IgD-negative memory B cell (primary cell): ENCODE results near the gene COX14. TPM values are rescaled to one million over a fixed set of nuclear protein-coding genes. Genes with fewer than 3 reads are reported as not detected.
A peak's percentile ranks its signal among the peaks of the same experiment; 100 is the strongest.
"Not testable (repeated sequence)": the region's sequence is repeated elsewhere in the genome, so short reads cannot be mapped to it uniquely, and the experiment has no call there.

Source experiments
- H3K27ac Mint-ChIP-seq, 3 donors: one replicate each; pipeline ENCODE4 v1.8.0; 2020 to 2022; ENCODE audit warnings: mild to moderate bottlenecking in 3 of 3, mixed read lengths in 3 of 3, moderate library complexity in 1 of 3
- H3K27me3 Mint-ChIP-seq: one replicate; pipeline ENCODE4 v1.8.0; 2021; ENCODE audit warnings: mixed read lengths
- H3K36me3 Mint-ChIP-seq: one replicate; pipeline ENCODE4 v1.8.0; 2020; ENCODE audit warnings: mild to moderate bottlenecking, mixed read lengths
- H3K4me1 Mint-ChIP-seq, 3 donors: one replicate each; pipeline ENCODE4 v1.8.0; 2020 to 2022; ENCODE audit warnings: mixed read lengths in 3 of 3, mild to moderate bottlenecking in 1 of 3
- H3K4me3 Mint-ChIP-seq, 4 donors: one replicate each; pipeline ENCODE4 v1.8.0; 2020 to 2022; ENCODE audit warnings: mild to moderate bottlenecking in 4 of 4, mixed read lengths in 4 of 4, moderate library complexity in 3 of 4
- H3K9me3 Mint-ChIP-seq, 3 donors: one replicate each; pipeline ENCODE4 v1.8.0; 2020 to 2021; ENCODE audit warnings: mixed read lengths in 3 of 3, mild to moderate bottlenecking in 1 of 3
- polyA plus RNA-seq: library from polyadenylated mRNA; unstranded; fragments of 300-500 nt; fragmentation: Illumina TruSeq; gene quantifications from one replicate; pipeline ENCODE4 v1.2.3, GENCODE V29; 2021

COX14 gene
- polyA plus RNA-seq, 1 donor from 2014 or later = 224 TPM

GRCh38 chr12:50147281-50147680, 35.2 kb downstream of the COX14 start:
- no peaks in the 10 kb centered on the region for H3K27me3 Mint-ChIP-seq
- H3K27ac Mint-ChIP-seq = no peak overlapping the region
- H3K4me3 Mint-ChIP-seq = no peak overlapping the region
- H3K9me3 Mint-ChIP-seq = no peaks in the 10 kb centered on the region
- H3K4me1 Mint-ChIP-seq = peaks cover 4 to 19% (median 14%) of the 10 kb centered on the region in 3 donors
- H3K36me3 Mint-ChIP-seq = peaks cover 2% of the 10 kb centered on the region

GRCh38 chr12:50148011-50148410, 36.0 kb downstream of the COX14 start:
- peaks cover 4 to 19% (median 14%) of the 10 kb centered on the region in 3 donors for H3K4me1 Mint-ChIP-seq
- not testable (repeated sequence) for H3K9me3 Mint-ChIP-seq, H3K36me3 Mint-ChIP-seq, H3K4me3 Mint-ChIP-seq, H3K27me3 Mint-ChIP-seq, H3K27ac Mint-ChIP-seq

GRCh38 chr12:50149311-50149710, 37.3 kb downstream of the COX14 start:
- Mint-ChIP-seq H3K4me1 (peaks cover 4 to 19% (median 14%) of the 10 kb centered on the region in 3 donors), H3K27ac (no peak overlapping the region), H3K36me3 (no peaks in the 10 kb centered on the region), H3K9me3 (no peaks in the 10 kb centered on the region), H3K4me3 (no peak overlapping the region), H3K27me3 (no peaks in the 10 kb centered on the region)

- H3K4me1 Mint-ChIP-seq = peaks cover 4 to 19% (median 14%) of the 10 kb centered on the region in 3 donors
- H3K36me3 Mint-ChIP-seq = no peaks in the 10 kb centered on the region
- no peaks in the 10 kb centered on the region for H3K9me3 Mint-ChIP-seq
- no peak overlapping the region for H3K4me3 Mint-ChIP-seq
- no peaks in the 10 kb centered on the region for H3K27me3 Mint-ChIP-seq
- no peak overlapping the region for H3K27ac Mint-ChIP-seq
These were observed 39.1 kb downstream of the COX14 start for GRCh38 chr12:50151047-50151687.

- not testable (repeated sequence) for H3K36me3 Mint-ChIP-seq, H3K27me3 Mint-ChIP-seq, H3K4me3 Mint-ChIP-seq, H3K9me3 Mint-ChIP-seq, H3K27ac Mint-ChIP-seq
- H3K4me1 Mint-ChIP-seq = peaks cover 6 to 24% (median 13%) of the 10 kb centered on the region in 3 donors
These were observed 42.9 kb downstream of the COX14 start for GRCh38 chr12:50154947-50155346.

GRCh38 chr12:50156641-50157040, 44.6 kb downstream of the COX14 start:
- Mint-ChIP-seq H3K27ac (no peak overlapping the region), H3K36me3 (peaks cover 5% of the 10 kb centered on the region), H3K27me3 (no peaks in the 10 kb centered on the region), H3K9me3 (no peaks in the 10 kb centered on the region), H3K4me1 (peaks cover 8 to 17% (median 12%) of the 10 kb centered on the region in 3 donors), H3K4me3 (no peak overlapping the region)

- Mint-ChIP-seq H3K4me1 (peaks cover 8 to 17% (median 11%) of the 10 kb centered on the region in 3 donors), H3K9me3 (no peaks in the 10 kb centered on the region), H3K36me3 (peaks cover 5% of the 10 kb centered on the region), H3K27me3 (no peaks in the 10 kb centered on the region), H3K27ac (peak overlapping the region in 1 of 3 donors; percentile 0), H3K4me3 (no peak overlapping the region)
These were observed 45.2 kb downstream of the COX14 start for GRCh38 chr12:50157259-50157658.

- H3K4me1 Mint-ChIP-seq = peaks cover 12 to 21% (median 18%) of the 10 kb centered on the region in 3 donors
- peak overlapping the region in 2 of 3 donors; percentile 8 to 53 for H3K27ac Mint-ChIP-seq
- peaks cover 7% of the 10 kb centered on the region for H3K36me3 Mint-ChIP-seq
- peak overlapping the region in 1 of 4 donors; percentile 70 for H3K4me3 Mint-ChIP-seq
- H3K9me3 Mint-ChIP-seq = no peaks in the 10 kb centered on the region
- no peaks in the 10 kb centered on the region for H3K27me3 Mint-ChIP-seq
These were observed 48.6 kb downstream of the COX14 start for GRCh38 chr12:50160643-50161042.

GRCh38 chr12:50162230-50162629, 50.2 kb downstream of the COX14 start:
- H3K9me3 Mint-ChIP-seq = no peaks in the 10 kb centered on the region
- peaks cover 7% of the 10 kb centered on the region for H3K36me3 Mint-ChIP-seq
- H3K27me3 Mint-ChIP-seq = no peaks in the 10 kb centered on the region
- peaks cover 15 to 28% (median 25%) of the 10 kb centered on the region in 3 donors for H3K4me1 Mint-ChIP-seq
- peak overlapping the region in 1 of 3 donors; percentile 10 for H3K27ac Mint-ChIP-seq
- H3K4me3 Mint-ChIP-seq = no peak overlapping the region

- Mint-ChIP-seq H3K4me3 (peak overlapping the region; percentile 19 to 90 (median 32)), H3K9me3 (no peaks in the 10 kb centered on the region), H3K27me3 (no peaks in the 10 kb centered on the region), H3K4me1 (peaks cover 18 to 23% (median 23%) of the 10 kb centered on the region in 3 donors), H3K36me3 (peaks cover 4% of the 10 kb centered on the region), H3K27ac (peak overlapping the region in 2 of 3 donors; percentile 32 to 50)
These were observed 52.9 kb downstream of the COX14 start for GRCh38 chr12:50164963-50165362.

GRCh38 chr12:50166799-50167048, 54.7 kb downstream of the COX14 start:
- peak overlapping the region; percentile 90 to 97 (median 91) for H3K4me3 Mint-ChIP-seq
- H3K27ac Mint-ChIP-seq = peak overlapping the region; percentile 33 to 96 (median 94)
- H3K27me3 Mint-ChIP-seq = no peaks in the 10 kb centered on the region
- peaks cover 12 to 19% (median 17%) of the 10 kb centered on the region in 3 donors for H3K4me1 Mint-ChIP-seq
- peaks cover 2% of the 10 kb centered on the region for H3K36me3 Mint-ChIP-seq
- no peaks in the 10 kb centered on the region for H3K9me3 Mint-ChIP-seq

- Mint-ChIP-seq H3K36me3 (peaks cover 2% of the 10 kb centered on the region), H3K4me1 (peaks cover 12 to 19% (median 17%) of the 10 kb centered on the region in 3 donors), H3K4me3 (peak within 1 kb of the TSS; percentile 90 to 97 (median 91)), H3K9me3 (no peaks in the 10 kb centered on the region), H3K27ac (peak within 1 kb of the TSS; percentile 33 to 96 (median 94)), H3K27me3 (no peaks in the 10 kb centered on the region)
These were observed 55.2 kb downstream of the COX14 start, which contains the start of gene CERS5 for GRCh38 chr12:50167049-50167828. CERS5 (minus strand) TSS chr12:50167369; CDS start chr12:50167297, 72 bp downstream.

Other genes starting within 250 kb of the COX14 start
- gene FAIM2, start 208.3 kb upstream of the COX14 start, polyA plus RNA-seq = not detected
- gene AQP2, start 161.5 kb upstream of the COX14 start, polyA plus RNA-seq = not detected
- not detected for gene AQP5, start 150.4 kb upstream of the COX14 start, polyA plus RNA-seq
- gene AQP6, start 139.3 kb upstream of the COX14 start, polyA plus RNA-seq = not detected
- gene RACGAP1, start 86.7 kb upstream of the COX14 start, polyA plus RNA-seq = 13.7 TPM
- not detected for gene ASIC1, start 54.6 kb upstream of the COX14 start, polyA plus RNA-seq
- gene SMARCD1, start 26.9 kb upstream of the COX14 start, polyA plus RNA-seq = 27.9 TPM
- not detected for gene GPD1, start 8.2 kb upstream of the COX14 start, polyA plus RNA-seq
- 30.7 TPM for gene CERS5, start 55.1 kb downstream of the COX14 start, polyA plus RNA-seq
- gene LIMA1, start 171.3 kb downstream of the COX14 start, polyA plus RNA-seq = 1.5 TPM